Skin epidermis (tissue), 12 donors: ENCODE measurements around the gene RNF145.
"Not testable (repeated sequence)": the region's sequence is repeated elsewhere in the genome, so short reads cannot be mapped to it uniquely, and the experiment has no call there.

ENCODE experiments used
- H3K27ac ChIP-seq, 21 experiments: fragments of 200-600 bp; sonication (generic) in 11 of 21; one replicate each; pipeline ENCODE4 v1.5.0; 2020; ENCODE audit warnings: mild to moderate bottlenecking in 3 of 21, inconsistent platforms in 2 of 21, moderate library complexity in 2 of 21
- H3K4me3 ChIP-seq, 7 experiments: fragments of 200-600 bp; sonication (generic) in 2 of 7; one replicate each; pipeline ENCODE4 v1.5.0; 2020; ENCODE audit warnings: inconsistent platforms in 2 of 7, mild to moderate bottlenecking in 2 of 7, moderate library complexity in 1 of 7

The RNF145 gene

DNA sequence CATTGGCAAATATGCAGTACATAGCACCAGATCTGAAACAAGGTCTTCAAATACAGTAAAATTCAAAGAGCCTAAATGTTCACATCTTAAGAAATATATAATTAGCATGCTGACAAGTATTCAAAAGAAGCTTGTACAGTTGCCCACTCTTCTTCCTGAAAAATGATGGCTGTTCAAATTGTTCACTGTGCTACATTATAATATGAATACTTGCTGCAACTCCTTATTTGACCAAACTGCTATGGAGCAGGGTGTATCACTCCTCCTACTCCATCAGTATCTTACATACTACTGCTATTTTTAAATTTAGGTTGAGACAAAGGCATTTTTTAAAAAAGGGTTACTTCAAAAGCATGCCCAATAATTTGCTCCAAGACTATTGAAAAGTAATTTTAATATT, 39.3 kb downstream of the RNF145 start:
- H3K4me3 ChIP-seq, result no peak overlapping the region
- no peak overlapping the region for H3K27ac ChIP-seq

GRCh38 chr5:159166416-159166815, 42.9 kb downstream of the RNF145 start:
- Histone ChIP-seq H3K4me3 (no peak overlapping the region), H3K27ac (no peak overlapping the region)

- Histone ChIP-seq H3K27ac (peak overlapping the region in 5 of 21 experiments; percentile 7 to 43 (median 11)), H3K4me3 (no peak overlapping the region)
These were observed 45.7 kb downstream of the RNF145 start for GRCh38 chr5:159163701-159164046.

DNA sequence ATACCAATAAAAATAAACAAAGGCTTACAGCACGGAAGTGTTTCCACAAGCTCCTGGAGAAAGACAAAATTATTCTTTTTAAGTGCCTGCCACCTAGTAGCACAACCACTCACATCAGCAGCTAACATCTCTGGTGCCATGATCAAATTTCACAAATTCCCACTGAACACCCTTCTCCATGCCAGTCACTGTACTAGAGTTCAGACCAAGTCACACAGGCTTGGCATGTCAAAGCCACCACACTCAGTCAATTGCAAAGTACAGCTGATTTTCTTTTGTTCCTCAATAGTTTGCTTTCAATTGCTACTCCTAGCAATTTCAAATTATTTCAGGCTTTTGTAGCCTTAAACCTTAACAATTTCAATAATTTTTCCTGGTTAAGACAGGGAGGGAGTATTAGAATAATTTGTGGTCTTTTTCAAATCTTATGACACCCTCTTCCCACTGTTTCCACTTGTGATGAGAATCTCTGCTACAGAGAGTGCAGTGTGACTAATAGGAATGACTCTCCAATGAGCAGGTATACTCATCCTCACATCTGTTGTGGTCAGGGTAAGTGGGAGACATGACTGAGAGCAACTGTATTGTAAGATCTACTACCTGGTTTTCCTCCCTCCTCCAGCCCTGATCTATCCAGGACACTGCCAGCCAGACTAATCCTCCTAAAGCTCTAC, 46.2 kb downstream of the RNF145 start:
- H3K4me3 ChIP-seq, result no peak overlapping the region
- peak overlapping the region in 7 of 21 experiments; percentile 7 to 43 (median 18) for H3K27ac ChIP-seq

GRCh38 chr5:159161361-159162214, 47.8 kb downstream of the RNF145 start:
- Histone ChIP-seq H3K27ac (no peak overlapping the region), H3K4me3 (no peak overlapping the region)

DNA sequence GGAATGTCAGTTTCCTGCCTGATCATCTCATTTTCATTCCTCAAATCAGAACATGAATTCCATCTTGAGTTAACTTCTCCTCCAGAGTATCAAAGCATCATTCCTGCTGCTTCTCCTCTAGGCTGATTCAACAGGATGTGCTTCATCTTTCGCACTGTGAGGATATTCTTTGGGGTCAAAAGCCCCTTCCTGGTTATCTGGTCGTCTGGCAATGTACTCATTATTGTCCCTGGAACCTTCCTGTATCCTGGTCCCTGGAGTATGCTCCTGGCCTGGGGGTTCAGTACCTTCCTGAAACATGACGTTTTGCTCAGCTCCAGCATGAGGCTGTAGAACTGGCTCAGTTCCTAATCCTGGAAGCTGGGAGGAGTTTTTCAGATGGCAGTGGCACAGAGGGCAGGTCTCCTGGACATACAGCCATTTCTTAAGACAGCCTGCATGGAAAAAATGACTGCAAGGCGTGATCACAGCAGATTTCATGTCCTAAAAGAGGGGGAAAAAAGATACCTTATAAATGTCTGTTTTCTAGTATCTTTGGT, 50.7 kb downstream of the RNF145 start:
- H3K4me3 ChIP-seq, H3K27ac ChIP-seq: not testable (repeated sequence)

DNA sequence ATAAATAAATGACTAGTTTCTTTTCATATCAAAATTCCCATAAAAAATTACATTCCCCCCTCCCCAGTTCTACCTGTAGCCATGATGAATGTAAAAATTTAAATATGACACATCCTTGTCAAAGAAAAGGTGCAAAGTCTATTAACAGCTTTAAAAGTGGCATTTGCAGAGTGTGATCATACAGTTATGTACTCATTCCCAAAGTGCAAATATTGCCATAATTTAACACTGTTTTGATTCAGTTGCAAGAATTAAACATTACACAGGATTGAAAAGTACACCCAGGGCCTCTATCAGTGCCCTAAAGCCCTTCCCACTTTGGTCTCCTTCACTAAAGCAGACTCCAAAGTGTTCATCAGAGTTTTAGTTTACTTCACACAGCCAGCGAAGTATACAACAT, 51.8 kb downstream of the RNF145 start:
- no peak overlapping the region for H3K4me3 ChIP-seq
- H3K27ac ChIP-seq, result no peak overlapping the region

- Histone ChIP-seq H3K4me3 (no peak overlapping the region), H3K27ac (no peak overlapping the region)
These were observed 52.7 kb downstream of the RNF145 start for GRCh38 chr5:159156426-159157238.

GRCh38 chr5:159155960-159156359, 53.4 kb downstream of the RNF145 start:
- no peak overlapping the region for H3K27ac ChIP-seq

DNA sequence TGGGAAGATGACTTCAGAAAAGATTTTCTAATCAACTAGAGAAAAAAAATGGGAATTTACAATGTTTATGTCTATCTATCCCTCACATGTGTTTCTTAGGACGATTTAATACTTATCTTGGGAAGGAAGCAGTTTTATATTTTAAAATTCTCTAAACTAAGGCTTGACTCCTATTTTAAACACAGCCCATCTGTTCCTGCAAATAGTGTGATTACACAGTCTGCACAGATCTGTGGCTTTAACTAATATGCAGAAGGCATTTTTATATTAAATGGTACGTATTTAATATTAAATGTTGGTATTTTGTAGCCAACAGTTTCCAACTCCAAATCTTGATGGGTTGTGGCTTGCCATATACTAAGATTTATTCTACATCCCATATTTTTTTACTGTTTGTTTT, 56.5 kb downstream of the RNF145 start:
- no peak overlapping the region for H3K27ac ChIP-seq
- H3K4me3 ChIP-seq, result no peak overlapping the region

More at GRCh38 chr5:159155960-159156359, 53.4 kb downstream of the RNF145 start:
- H3K4me3 ChIP-seq, result no peak overlapping the region

- H3K27ac ChIP-seq, result no peak overlapping the region
- H3K4me3 ChIP-seq, result no peak overlapping the region
These were observed 60.3 kb downstream of the RNF145 start for GRCh38 chr5:159149085-159149484.

- Histone ChIP-seq H3K4me3 (no peak overlapping the region), H3K27ac (no peak overlapping the region)
These were observed 61.4 kb downstream of the RNF145 start for GRCh38 chr5:159147976-159148375.

DNA sequence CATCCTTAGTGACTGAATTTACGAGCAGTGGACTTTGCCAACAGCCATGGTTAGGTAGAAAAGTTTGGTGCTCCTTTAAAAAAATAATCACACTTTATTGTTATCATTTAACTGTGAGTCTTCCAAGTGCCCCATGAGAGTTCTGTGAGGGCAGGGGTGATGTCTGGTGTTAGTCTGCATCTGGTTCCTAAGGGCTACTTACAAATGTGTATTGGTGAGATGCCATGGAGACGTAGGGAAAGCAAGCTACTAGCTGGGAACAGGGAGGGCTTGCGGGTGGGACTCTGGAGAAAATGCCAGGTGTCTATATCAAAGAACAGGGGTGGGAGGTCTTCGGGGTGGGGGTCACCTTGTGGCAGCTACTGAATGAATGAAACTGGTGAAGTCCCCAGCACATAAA, 62.5 kb downstream of the RNF145 start:
- no peak overlapping the region for H3K4me3 ChIP-seq

GRCh38 chr5:159145160-159145559, 64.2 kb downstream of the RNF145 start:
- not testable (repeated sequence) for H3K27ac ChIP-seq, H3K4me3 ChIP-seq

More for the DNA sequence above, 62.5 kb downstream of the RNF145 start:
- H3K27ac ChIP-seq, result no peak overlapping the region

DNA sequence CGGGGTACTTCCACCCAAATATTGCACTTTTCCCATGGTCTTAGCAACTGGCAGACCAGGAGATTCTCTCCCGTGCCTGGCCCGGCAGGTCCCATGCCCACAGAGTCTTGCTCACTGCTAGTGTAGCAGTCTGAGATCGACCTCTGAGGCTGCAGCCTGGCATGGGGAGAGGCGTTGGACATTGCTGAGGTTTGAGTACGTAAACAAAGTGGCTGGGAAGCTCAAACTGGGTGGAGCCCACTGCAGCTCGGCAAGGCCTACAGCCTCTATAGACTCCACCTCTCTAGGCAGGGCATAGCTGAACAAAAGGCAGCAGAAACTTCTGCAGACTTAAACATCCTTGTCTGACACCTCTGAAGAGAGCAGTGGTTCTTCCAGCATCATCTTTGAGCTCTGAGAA, 69.6 kb downstream of the RNF145 start:
- no peak overlapping the region for H3K27ac ChIP-seq

GRCh38 chr5:159135896-159136531, 73.3 kb downstream of the RNF145 start:
- no peak overlapping the region for H3K27ac ChIP-seq
- no peak overlapping the region for H3K4me3 ChIP-seq

More for the DNA sequence above, 69.6 kb downstream of the RNF145 start:
- H3K4me3 ChIP-seq, result no peak overlapping the region

- Histone ChIP-seq H3K4me3 (no peak overlapping the region), H3K27ac (peak overlapping the region in 3 of 21 experiments; percentile 12 to 46 (median 18))
These were observed 76.2 kb downstream of the RNF145 start for GRCh38 chr5:159133041-159133741.

DNA sequence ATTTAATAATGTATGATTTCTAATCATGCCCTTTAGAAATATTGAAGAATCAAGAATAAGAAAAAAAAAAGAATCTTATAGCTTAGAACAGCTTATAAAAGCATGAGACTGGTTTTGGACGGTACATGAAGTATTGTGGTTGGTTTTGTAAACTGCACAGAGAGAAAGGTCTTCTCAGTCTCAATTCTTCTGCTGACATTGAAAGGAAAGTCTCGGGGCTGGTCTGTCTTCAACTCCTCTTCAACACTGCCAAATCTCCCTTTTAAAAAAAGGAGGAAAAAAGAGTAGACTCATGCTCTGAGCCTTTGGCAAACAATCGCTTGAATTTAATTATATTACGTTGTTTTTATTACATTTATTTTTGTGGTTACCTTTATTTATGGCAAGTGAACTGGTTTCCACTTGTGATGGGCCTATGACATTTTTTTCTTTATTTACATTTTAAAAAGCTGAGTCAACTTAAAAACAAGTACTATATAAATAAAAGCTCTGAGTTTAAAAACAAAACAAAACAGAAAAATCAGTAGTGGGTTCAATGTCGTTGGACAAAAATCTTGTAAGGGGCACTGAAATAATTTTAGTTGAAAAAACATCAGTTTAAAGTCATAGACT, 76.8 kb downstream of the RNF145 start:
- no peak overlapping the region for H3K4me3 ChIP-seq
- H3K27ac ChIP-seq, result peak overlapping the region in 4 of 21 experiments; percentile 5 to 46 (median 15)

DNA sequence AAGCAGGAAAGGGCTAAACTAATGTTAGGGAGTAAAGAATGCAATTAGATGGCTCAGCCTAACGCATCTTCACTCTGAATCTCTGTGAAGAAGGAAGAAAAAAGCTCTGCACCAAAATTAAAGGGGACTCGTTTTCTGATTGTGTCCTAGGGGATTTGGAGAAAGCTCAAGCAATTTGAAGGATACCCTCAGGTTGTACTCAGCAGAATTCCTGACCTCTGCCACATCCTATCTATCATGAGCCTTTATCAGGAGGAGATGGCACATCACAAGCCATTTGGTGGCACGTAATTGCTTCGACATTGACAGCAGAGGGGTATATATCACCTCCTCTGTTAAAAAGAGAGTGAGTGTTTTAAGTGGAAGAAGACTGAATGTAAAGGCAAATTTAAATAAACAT, 77.4 kb downstream of the RNF145 start:
- H3K27ac ChIP-seq, result no peak overlapping the region
- no peak overlapping the region for H3K4me3 ChIP-seq
